Sigmoid colon (tissue), 7 donors: Measurements from ENCODE around the gene DOCK3. TPM values are rescaled to one million over a fixed set of nuclear protein-coding genes. Genes with fewer than 3 reads are reported as not detected.

Source experiments
- DNase-seq: peaks from one replicate; pipeline ENCODE4 v3.0.0-alpha.2; 2019
- H3K27ac ChIP-seq, 4 donors: fragments of 200-600 bp; sonication (generic); one replicate each; pipeline ENCODE4 v1.5.1; 2016 to 2019; ENCODE audit warnings: mild to moderate bottlenecking in 1 of 4
- H3K27me3 ChIP-seq, 3 donors: fragments of 200-600 bp; sonication (generic); one replicate each; pipeline ENCODE4 v1.5.1; 2019; ENCODE audit warnings: mild to moderate bottlenecking in 1 of 3
- H3K36me3 ChIP-seq, 4 donors: fragments of 200-600 bp; sonication (generic); one replicate each; pipeline ENCODE4 v1.5.1; 2016 to 2019
- H3K4me1 ChIP-seq, 4 donors: fragments of 200-600 bp; sonication (generic); one replicate each; pipeline ENCODE4 v1.5.1; 2017 to 2019
- H3K4me3 ChIP-seq, 4 donors: fragments of 200-600 bp; sonication (generic); one replicate each; pipeline ENCODE4 v1.5.1; 2017 to 2019; ENCODE audit warnings: mild to moderate bottlenecking in 2 of 4, moderate library complexity in 1 of 4
- H3K9me3 ChIP-seq, 4 donors: fragments of 200-600 bp in 3 of 4; sonication (generic) in 3 of 4; one replicate each; pipeline versions ENCODE4 v1.5.1 to v1.6.1; 2013 to 2019
- EP300 ChIP-seq, 4 donors: sonication (generic); formaldehyde crosslinking; IDR thresholded peaks; one replicate each; pipeline ENCODE4 v1.6.1; 2017; ENCODE audit warnings: antibody characterized with exemption in 4 of 4
- POLR2A ChIP-seq, 2 donors: fragments of 450-650 bp; IDR thresholded peaks; one replicate each; pipeline ENCODE4 v1.6.1; 2016; ENCODE audit warnings: antibody characterized with exemption in 2 of 2, mild to moderate bottlenecking in 2 of 2, moderate library complexity in 2 of 2
- POLR2AphosphoS5 ChIP-seq, 4 donors: sonication (generic); formaldehyde crosslinking; IDR thresholded peaks; one replicate each; pipeline ENCODE4 v1.6.1; 2017; ENCODE audit warnings: antibody characterized with exemption in 4 of 4
- WGBS, 2 donors: extraction: QIAGEN DNeasy Blood & Tissue Kit; methylation state at CpG; one replicate each; pipeline ENCODE4 v1.1.7; 2013; 5-methylcytosine and 5-hydroxymethylcytosine counted together
- intact Hi-C: fragments of 100-400 bp; cut with DNase I; formaldehyde crosslinking; loops from one replicate; pipeline ENCODE4 v1.15.1; 2023
- polyA plus RNA-seq, 3 donors: library from polyadenylated mRNA; stranded (reverse); fragments of 200-250 nt; gene quantifications; one replicate each; pipeline ENCODE4 v1.2.3, GENCODE V29; 2013
- total RNA-seq, 4 donors: library from RNA; depleted of rRNA; stranded (reverse); fragments of >200 nt; gene quantifications; one replicate each; pipeline ENCODE4 v1.1.0, GENCODE V29; 2016
- TF ChIP-seq, protein P1 (sequence below), 4 experiments: fragments of 450-650 bp in 3 of 4; fragments of 200-600 bp in 1 of 4; IDR thresholded peaks; one replicate each; pipeline ENCODE4 v1.5.1; 2016 to 2019; ENCODE audit warnings: antibody characterized with exemption in 4 of 4, mild to moderate bottlenecking in 3 of 4, moderate library complexity in 2 of 4
- donor health status: healthy with polysubstance abuse.
- donor health status: Bipolar disorder and iron deficiency.
- donor health status: healthy.

The DOCK3 gene
- total and polyA plus RNA-seq, 7 donors: 0.25 to 4.4 (median 3.3) TPM; not detected in 2

GRCh38 chr3:51330046-51330445 is 655.3 kb downstream of the DOCK3 start:
- 77 to 82% methylated on average over 2 of the region's 2 CpGs for WGBS, 2 donors
- Histone ChIP-seq H3K27me3 (no peaks in the 10 kb centered on the region), H3K4me3 (no peak overlapping the region), H3K27ac (no peak overlapping the region), H3K9me3 (peaks cover 0 to 4% (median 0%) of the 10 kb centered on the region in 4 donors), H3K36me3 (peaks cover 0 to 5% (median 0%) of the 10 kb centered on the region in 4 donors), H3K4me1 (no peaks in the 10 kb centered on the region)
- no peak for TF ChIP-seq EP300 (IDR thresholded peaks at IDR 0.05)
- TF ChIP-seq POLR2AphosphoS5 (IDR thresholded peaks at IDR 0.05): no peak
- no peak for TF ChIP-seq POLR2A (IDR thresholded peaks at IDR 0.05)
- TF ChIP-seq, protein P1, sequence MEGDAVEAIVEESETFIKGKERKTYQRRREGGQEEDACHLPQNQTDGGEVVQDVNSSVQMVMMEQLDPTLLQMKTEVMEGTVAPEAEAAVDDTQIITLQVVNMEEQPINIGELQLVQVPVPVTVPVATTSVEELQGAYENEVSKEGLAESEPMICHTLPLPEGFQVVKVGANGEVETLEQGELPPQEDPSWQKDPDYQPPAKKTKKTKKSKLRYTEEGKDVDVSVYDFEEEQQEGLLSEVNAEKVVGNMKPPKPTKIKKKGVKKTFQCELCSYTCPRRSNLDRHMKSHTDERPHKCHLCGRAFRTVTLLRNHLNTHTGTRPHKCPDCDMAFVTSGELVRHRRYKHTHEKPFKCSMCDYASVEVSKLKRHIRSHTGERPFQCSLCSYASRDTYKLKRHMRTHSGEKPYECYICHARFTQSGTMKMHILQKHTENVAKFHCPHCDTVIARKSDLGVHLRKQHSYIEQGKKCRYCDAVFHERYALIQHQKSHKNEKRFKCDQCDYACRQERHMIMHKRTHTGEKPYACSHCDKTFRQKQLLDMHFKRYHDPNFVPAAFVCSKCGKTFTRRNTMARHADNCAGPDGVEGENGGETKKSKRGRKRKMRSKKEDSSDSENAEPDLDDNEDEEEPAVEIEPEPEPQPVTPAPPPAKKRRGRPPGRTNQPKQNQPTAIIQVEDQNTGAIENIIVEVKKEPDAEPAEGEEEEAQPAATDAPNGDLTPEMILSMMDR (IDR thresholded peaks at IDR 0.05): no peak
- no peak for DNase-seq
- intact Hi-C loops: no loop called here

- Histone ChIP-seq H3K4me1 (no peaks in the 10 kb centered on the region), H3K36me3 (peaks cover 0 to 5% (median 0%) of the 10 kb centered on the region in 4 donors), H3K27me3 (no peaks in the 10 kb centered on the region), H3K27ac (no peak overlapping the region), H3K4me3 (no peak overlapping the region), H3K9me3 (peaks cover 0 to 4% (median 0%) of the 10 kb centered on the region in 4 donors)
- DNase-seq: no peak
- intact Hi-C loops: no loop called here
- WGBS, 2 donors: 95% methylated on average over 1 of the region's 1 CpG
- TF ChIP-seq, protein P1 (IDR thresholded peaks at IDR 0.05): no peak
Observed at GRCh38 chr3:51332156-51332555, 657.4 kb downstream of the DOCK3 start.

- Histone ChIP-seq H3K9me3 (peaks cover 0 to 4% (median 0%) of the 10 kb centered on the region in 4 donors), H3K36me3 (peaks cover 0 to 5% (median 0%) of the 10 kb centered on the region in 4 donors), H3K4me1 (peaks cover 0 to under 1% (median 0%) of the 10 kb centered on the region in 4 donors), H3K4me3 (no peak overlapping the region), H3K27ac (no peak overlapping the region), H3K27me3 (no peaks in the 10 kb centered on the region)
- TF ChIP-seq POLR2A (IDR thresholded peaks at IDR 0.05): no peak
- no peak for TF ChIP-seq EP300 (IDR thresholded peaks at IDR 0.05)
- TF ChIP-seq, protein P1 (IDR thresholded peaks at IDR 0.05): no peak
- TF ChIP-seq POLR2AphosphoS5 (IDR thresholded peaks at IDR 0.05): no peak
- 97 to 98% methylated on average over 6 of the region's 6 CpGs for WGBS, 2 donors
- no peak for DNase-seq
- intact Hi-C loops: no loop called here
Observed at GRCh38 chr3:51333021-51333420, 658.3 kb downstream of the DOCK3 start.

- DNase-seq: no peak
- H3K9me3 ChIP-seq: peaks cover 0 to 4% (median 0%) of the 10 kb centered on the region in 4 donors
- no peaks in the 10 kb centered on the region for H3K27me3 ChIP-seq
- peaks cover 0 to 24% (median 19%) of the 10 kb centered on the region in 4 donors for H3K4me1 ChIP-seq
- H3K36me3 ChIP-seq: peaks cover 0 to 5% (median 0%) of the 10 kb centered on the region in 4 donors
- TF ChIP-seq POLR2A (IDR thresholded peaks at IDR 0.05): no peak
- TF ChIP-seq POLR2AphosphoS5 (IDR thresholded peaks at IDR 0.05): no peak
- no peak for TF ChIP-seq EP300 (IDR thresholded peaks at IDR 0.05)
- TF ChIP-seq, protein P1 (IDR thresholded peaks at IDR 0.05): no peak
- intact Hi-C loops: no loop called here
- H3K4me3 ChIP-seq: no peak overlapping the region
- WGBS, 2 donors: 87 to 89% methylated on average over 1 of the region's 1 CpG
- no peak overlapping the region for H3K27ac ChIP-seq
Observed at GRCh38 chr3:51336261-51336660, 661.5 kb downstream of the DOCK3 start.

DNA sequence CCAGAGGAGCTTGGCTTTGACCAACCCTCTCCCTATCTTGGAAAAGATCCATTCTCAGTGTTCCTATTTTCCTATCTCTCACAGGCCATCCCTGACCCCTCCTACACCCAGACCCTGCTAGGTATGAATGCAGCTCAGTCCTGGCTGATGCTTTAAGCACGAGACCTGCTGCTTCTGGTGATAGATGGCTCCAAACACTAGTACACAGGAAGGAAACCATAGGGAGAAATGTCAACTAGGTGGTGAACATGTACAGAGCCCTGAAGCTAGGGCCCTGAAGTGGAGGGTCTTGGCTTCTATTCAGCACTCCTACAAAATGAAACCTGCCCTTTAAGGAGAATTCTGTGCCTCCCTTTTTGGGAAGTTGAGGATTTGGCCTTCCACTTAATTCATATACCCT is 662.9 kb downstream of the DOCK3 start:
- intact Hi-C loops: no loop called here

More for the DNA sequence above, 662.9 kb downstream of the DOCK3 start:
- TF ChIP-seq POLR2A (IDR thresholded peaks at IDR 0.05) (no peak), EP300 (IDR thresholded peaks at IDR 0.05) (no peak), POLR2AphosphoS5 (IDR thresholded peaks at IDR 0.05) (no peak)
- TF ChIP-seq, protein P1 (IDR thresholded peaks at IDR 0.05): no peak
- Histone ChIP-seq H3K4me3 (no peak overlapping the region), H3K27me3 (no peaks in the 10 kb centered on the region), H3K27ac (no peak overlapping the region), H3K4me1 (peaks cover 0 to 24% (median 19%) of the 10 kb centered on the region in 4 donors), H3K9me3 (no peaks in the 10 kb centered on the region), H3K36me3 (peaks cover 0 to 5% (median 0%) of the 10 kb centered on the region in 4 donors)
- WGBS, 2 donors: 76 to 83% methylated on average over 1 of the region's 1 CpG
- DNase-seq: no peak
